GM12801 (cell line): ENCODE results near the gene L3MBTL1.

Experiments used
- TF ChIP-seq, protein P1 (sequence below): IDR thresholded peaks from one replicate; pipeline ENCODE4 v1.5.1; 2011; ENCODE audit warnings: control low read depth; ENCODE audit not compliant: insufficient read length; ENCODE audit errors: extremely low read depth

L3MBTL1 gene

DNA sequence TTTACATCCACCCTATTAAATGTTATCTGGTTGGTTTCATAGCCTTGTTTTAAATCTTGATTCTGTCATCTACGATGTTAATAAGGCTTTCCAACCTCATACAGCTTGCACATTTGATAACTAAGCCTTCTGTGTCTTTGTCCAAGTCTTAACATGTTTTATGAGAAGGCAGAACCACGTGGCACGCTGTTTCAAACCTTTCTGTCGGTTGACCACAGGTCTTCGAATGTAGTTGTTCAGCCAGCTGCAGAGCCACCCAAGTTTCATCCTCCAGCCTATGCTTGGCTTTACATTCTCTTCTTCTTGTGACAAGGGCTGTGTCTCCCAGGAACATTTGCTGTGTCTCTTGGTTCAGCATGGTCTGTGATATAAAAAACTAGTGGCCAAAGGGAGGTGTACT, 35.6 kb downstream of the L3MBTL1 start:
- TF ChIP-seq, protein P1, sequence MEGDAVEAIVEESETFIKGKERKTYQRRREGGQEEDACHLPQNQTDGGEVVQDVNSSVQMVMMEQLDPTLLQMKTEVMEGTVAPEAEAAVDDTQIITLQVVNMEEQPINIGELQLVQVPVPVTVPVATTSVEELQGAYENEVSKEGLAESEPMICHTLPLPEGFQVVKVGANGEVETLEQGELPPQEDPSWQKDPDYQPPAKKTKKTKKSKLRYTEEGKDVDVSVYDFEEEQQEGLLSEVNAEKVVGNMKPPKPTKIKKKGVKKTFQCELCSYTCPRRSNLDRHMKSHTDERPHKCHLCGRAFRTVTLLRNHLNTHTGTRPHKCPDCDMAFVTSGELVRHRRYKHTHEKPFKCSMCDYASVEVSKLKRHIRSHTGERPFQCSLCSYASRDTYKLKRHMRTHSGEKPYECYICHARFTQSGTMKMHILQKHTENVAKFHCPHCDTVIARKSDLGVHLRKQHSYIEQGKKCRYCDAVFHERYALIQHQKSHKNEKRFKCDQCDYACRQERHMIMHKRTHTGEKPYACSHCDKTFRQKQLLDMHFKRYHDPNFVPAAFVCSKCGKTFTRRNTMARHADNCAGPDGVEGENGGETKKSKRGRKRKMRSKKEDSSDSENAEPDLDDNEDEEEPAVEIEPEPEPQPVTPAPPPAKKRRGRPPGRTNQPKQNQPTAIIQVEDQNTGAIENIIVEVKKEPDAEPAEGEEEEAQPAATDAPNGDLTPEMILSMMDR, result no peak

DNA sequence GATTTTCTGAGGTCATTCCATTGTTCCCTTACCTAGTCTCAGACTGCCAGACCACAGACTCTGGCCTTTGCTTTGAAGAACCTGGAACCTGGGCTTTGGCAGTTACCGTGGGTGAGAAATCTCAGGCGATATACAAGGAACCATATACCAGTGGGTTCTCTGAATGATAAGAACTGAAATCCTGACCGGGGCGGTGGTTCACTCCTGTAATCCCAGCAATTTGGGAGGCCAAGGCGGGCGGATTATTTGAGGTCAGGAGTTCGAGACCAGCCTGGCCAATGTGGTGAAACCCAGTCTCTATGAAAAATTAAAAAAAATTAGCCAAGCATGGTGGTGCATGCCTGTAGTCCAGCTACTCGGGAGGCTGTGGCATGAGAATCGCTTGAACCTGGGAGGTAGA, 37.0 kb downstream of the L3MBTL1 start:
- TF ChIP-seq, protein P1, result no peak

DNA sequence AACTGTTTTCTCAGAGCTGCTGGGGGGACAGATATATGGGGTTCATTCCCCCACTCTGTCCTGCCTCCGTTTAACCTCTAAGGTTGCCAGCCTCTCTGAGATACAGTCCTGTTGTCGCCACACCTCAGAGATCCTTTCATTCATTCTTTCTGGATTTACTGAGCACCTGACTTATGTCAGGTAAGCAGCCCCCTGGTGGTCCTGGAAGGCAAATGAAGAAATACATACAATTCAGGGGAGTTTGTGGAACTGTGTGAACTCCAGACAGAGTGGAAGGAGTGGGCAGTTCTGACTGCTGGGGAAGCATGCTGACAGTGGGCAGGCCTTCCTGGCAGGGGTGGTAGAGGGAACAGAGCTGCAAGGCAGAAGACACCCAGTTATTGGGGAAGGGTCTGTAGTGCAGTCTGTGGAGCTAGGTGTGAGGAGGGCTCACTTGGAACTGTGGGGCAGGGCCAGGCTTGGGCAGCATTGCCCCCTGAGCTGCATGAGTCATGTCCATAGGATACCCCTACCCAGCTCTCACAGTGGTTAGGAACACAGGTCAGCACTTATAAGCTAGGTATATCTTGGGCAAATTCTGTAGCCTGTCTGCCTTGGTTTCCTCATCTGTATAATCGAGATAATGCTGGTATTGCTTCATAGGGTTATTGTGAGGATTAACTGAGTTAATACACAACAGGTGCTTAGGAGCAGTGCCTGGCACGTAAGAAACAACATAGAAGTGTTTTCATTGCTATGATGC, 38.5 kb downstream of the L3MBTL1 start:
- TF ChIP-seq, protein P1, result no peak

DNA sequence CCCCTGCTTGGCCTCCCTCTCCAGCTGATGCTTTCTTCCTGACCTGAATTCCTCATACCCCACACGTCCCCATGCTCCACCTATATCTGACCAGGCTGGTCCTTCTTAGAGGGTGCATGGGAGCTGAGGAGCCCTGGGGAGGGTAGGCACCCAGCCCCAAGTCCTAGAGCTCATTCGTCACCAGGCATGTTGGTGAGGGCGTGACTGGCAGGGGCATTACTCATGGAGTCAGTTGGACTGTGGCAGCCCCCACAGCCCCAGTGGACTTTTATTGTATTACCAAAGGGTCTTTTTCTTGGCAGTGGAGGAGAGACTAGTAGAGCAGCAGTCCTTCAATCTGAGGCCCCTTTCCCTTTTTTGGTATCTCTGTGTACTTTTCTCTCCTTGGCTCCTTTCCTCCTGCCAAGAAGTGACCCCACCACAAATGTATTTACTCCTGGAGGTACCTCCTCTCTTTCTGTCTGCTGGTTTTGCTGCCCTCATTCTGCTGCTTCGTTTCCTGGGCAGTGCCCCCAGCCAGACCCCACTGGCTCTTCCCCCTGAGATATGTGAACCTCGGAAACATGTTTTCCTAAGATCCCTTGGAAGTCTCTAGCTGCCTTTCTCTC, 40.9 kb downstream of the L3MBTL1 start:
- TF ChIP-seq, protein P1, result no peak

DNA sequence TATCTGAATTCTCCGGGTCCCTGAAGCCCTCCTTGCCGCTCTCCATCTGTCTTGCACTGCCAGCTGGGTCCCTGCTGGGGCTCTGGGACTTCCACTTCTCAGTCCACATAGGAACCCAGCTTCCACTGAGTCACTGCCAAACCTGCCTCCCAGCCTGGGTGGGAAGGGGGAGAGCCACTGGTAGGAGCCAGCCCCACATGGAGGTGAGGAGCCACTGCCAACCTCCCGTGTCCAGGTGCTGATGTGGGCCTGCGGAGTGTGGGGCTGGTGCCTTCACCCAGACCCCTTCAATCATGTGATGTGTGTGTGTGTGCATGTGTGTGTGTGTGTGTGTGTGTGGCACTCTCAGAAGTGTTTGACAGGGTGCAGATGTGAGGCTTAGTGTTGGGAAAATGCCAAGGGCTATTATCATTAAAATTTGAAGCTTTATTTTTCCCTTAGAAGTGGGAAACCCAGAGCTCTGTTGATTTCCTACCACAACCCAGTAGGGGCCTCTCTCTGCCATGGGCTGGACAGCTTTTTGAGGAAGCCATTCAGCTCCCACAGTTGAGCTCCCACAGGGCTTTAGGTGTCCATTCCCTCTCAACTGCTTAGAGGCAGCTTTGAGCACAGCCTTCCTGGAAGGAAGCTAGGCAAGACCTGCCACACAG, 42.0 kb downstream of the L3MBTL1 start:
- TF ChIP-seq, protein P1, result no peak

DNA sequence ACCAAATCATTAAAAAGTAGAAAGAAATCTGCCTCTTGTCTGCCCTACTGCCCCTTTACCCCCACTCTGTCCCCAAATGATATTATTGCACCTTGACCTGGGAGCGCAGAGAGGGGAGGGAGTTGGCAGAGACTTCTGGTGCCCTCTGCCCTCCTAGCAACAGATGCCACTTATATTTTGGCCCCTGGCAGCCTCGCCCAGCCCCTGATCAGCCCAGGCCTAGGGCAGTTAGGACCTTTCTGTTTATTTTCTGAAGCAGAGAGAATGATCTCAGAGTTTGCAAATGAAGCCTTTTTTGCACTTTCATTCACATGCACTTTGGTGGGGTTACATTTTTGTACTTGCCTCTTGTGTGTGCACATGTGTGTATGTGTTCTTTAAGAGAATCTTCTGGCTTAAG, 43.0 kb downstream of the L3MBTL1 start:
- TF ChIP-seq, protein P1, result no peak

DNA sequence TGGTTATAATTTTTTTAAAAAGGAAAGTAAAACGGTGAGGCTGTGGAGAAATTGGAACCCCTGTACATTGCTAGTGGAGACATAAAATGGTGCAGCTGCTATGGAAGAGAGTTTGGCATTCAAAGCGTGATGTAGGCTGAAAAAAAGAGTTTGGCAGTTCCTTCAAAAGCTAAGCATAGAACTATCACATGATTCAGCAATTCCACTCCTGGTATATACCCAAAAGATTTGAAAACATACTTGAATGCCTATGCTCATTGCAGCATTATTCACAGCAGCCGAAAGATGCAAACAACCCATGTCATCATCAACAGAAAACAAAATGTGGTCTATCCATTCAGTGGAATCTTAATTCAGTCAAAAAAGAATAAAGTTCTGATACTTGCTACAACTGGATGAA, 46.9 kb downstream of the L3MBTL1 start:
- TF ChIP-seq, protein P1, result no peak
